HG03442 (cell line): ENCODE measurements around the gene ADAM8.

Experiments used
- ATAC-seq: cut with Tn5 transposase; IDR thresholded peaks from one replicate; pipeline ENCODE4 v1.9.1; 2021; ENCODE audit warnings: mild to moderate bottlenecking, moderate library complexity; ENCODE audit not compliant: unreplicated experiment

ADAM8 gene

GRCh38 chr10:133251388-133252222 is 25.1 kb downstream of the ADAM8 start:
- ATAC-seq: no peak

- no peak for ATAC-seq
These were observed 26.5 kb downstream of the ADAM8 start for GRCh38 chr10:133249975-133250754.

- no peak for ATAC-seq
These were observed 27.4 kb downstream of the ADAM8 start for GRCh38 chr10:133249094-133249780.

GRCh38 chr10:133248334-133248715 is 28.3 kb downstream of the ADAM8 start:
- ATAC-seq: no peak

- no peak for ATAC-seq
These were observed 28.9 kb downstream of the ADAM8 start for GRCh38 chr10:133247681-133248333.

- no peak for ATAC-seq
These were observed 30.4 kb downstream of the ADAM8 start for GRCh38 chr10:133246236-133246626.

- ATAC-seq: no peak
These were observed 31.0 kb downstream of the ADAM8 start for GRCh38 chr10:133245439-133246235.

GRCh38 chr10:133243593-133243992 is 33.1 kb downstream of the ADAM8 start:
- ATAC-seq: no peak

GRCh38 chr10:133242611-133243356 is 33.9 kb downstream of the ADAM8 start:
- no peak for ATAC-seq

- no peak for ATAC-seq
These were observed 35.0 kb downstream of the ADAM8 start for GRCh38 chr10:133241501-133242205.

- ATAC-seq: no peak
These were observed 36.7 kb downstream of the ADAM8 start for GRCh38 chr10:133239990-133240389.

GRCh38 chr10:133238466-133238804 is 38.2 kb downstream of the ADAM8 start:
- ATAC-seq: no peak

GRCh38 chr10:133237588-133238465 is 38.8 kb downstream of the ADAM8 start, which contains the start of gene VENTX:
VENTX (plus strand) TSS chr10:133237855; CDS start chr10:133237915, 60 bp downstream.
- ATAC-seq: no peak

GRCh38 chr10:133237241-133237587 is 39.5 kb downstream of the ADAM8 start:
- no peak for ATAC-seq

GRCh38 chr10:133236401-133237240 is 40.0 kb downstream of the ADAM8 start:
- no peak for ATAC-seq

GRCh38 chr10:133235932-133236331 is 40.7 kb downstream of the ADAM8 start:
- no peak for ATAC-seq

GRCh38 chr10:133235265-133235855 is 41.3 kb downstream of the ADAM8 start:
- no peak for ATAC-seq
